ENCODE results near the gene GTF2F1. TPM values are rescaled to one million over a fixed set of nuclear protein-coding genes. Genes with fewer than 3 reads are reported as not detected.

Gene GTF2F1
- total RNA-seq, 1 experiment from 2014 or later, result 59.9 TPM

DNA sequence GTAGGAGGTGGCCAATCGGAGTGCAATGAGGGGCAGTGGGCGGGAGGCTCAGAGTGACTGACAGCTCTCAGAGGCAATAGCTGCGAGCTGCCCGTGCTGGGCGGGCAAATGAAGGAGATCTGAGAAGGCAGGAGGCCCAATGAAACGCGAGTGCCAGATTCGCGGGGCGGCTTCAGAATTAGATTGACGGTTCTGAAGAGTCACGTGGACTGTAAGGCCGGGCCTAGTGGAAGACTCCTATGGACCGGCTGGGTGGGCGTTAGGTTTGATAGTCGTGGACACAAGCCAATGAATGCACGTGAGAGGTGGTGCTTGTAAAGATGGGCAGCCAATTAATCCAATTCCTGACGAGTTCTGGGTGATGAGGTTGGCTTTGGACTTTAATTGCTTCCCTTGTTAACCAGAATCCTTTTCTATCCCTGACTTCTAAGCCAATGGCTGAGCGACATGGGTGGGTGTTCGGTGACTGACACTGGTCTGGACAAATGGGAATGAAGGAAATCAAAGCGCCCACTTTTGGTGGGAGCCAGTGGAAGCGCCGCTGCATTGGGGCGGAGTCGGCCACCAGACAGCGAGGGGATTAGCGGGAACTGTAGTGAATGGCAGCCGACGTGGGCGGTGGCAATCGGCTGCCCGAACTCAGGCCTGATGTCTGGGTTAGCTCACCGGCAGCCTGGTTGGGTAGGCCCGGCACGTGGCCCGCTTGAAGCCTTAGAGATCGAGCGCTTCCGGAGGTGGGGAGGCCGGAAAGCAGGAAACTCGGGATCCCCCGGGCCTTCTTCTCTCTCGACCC is 32.2 kb upstream of the GTF2F1 start:
- Histone ChIP-seq H3K36me3 (replicated peaks; ENCODE audit: control insufficient read depth, insufficient read depth, low read length) (peaks cover 19% of the 10 kb centered on the region), H3K4me3 (ENCODE audit: insufficient read depth, low read depth, low read length) (no peak overlapping the region; the same call in 1 of the 2 replicates), H3K27me3 (ENCODE audit: control insufficient read depth, insufficient read depth, low read length) (peaks cover 7% of the 10 kb centered on the region; the same call in 1 of the 2 replicates)
- peak; percentile 92 for DNase-seq

DNA sequence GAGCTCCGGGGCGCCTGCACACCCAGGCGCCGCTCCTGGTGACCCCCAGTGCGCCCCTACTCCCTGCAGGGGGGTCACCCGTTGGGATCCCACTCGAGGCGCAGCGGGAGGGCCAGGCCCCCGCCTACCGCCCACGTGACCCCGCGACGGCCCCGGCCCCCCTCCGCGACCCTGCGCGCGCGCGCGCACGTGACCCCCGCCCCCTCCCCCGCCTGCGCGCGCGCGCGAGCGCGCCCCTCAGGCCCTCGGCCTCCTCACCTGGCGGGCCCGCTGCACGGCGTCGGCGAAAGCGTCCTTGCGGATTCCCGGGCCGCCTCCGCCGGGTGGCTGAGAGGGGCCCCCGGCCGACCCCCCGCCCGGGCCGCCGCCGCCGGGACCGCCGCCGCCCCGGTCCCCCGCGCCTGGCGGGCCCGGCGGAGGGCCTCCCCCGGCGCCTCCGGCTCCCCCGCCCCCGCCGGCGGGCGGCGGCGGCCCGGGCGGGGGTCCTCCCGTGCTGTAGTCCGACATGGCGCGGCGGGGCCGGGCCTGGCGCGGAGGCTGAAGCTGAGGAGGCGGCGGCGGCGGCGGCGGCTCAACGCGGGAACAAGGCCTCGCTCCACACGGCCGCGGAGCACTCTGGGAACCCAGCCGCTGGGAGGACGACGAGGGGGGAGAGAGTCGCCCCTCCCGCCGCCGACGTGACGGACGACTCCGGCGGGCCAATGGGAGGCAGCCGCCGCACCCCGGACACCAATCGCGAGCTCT is 31.4 kb upstream of the GTF2F1 start, which contains the start of gene KHSRP:
KHSRP (minus strand) TSS at position 617 of the 744 bp plus-strand sequence; CDS start at position 507, 110 bp downstream.
- Histone ChIP-seq H3K27me3 (ENCODE audit: control insufficient read depth, insufficient read depth, low read length) (no peaks in the 10 kb centered on the region; the same call in 1 of the 2 replicates), H3K4me3 (ENCODE audit: insufficient read depth, low read depth, low read length) (peak within 1 kb of the TSS; percentile 92), H3K36me3 (replicated peaks; ENCODE audit: control insufficient read depth, insufficient read depth, low read length) (peaks cover 26% of the 10 kb centered on the region)
- DNase-seq, result peak; percentile 99

DNA sequence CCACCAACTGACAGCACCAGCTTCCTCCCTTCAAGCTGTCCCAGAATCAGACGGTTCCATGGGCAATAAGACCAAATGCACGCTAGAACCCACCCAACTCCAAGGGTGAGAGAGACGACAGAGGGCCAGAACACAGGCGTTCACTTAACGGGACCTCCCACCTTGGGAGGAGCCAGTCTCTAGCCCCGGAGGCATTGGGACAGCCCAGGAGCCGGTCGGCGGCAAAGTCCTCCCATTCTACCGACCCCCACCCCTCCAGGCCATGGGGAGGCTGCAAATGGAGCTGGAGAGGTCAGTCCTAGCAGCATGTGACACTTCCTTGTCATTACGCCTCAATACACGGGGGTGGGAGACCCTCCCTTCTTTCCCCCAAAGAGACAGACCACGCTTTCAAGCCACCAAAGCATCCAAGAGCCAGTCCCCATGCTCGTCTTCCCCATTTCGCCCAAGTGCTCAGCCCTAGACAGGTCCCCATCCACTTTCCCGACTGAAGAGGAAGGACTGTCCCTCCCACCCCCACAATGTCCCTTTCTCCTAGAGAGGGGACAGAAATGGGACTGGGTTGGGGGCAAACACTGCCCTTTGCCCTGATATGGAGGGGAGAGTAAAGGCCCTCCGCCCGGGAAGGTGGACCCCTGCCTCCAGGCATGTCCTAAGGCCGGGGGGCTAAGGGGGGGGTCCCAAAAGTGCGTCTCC is 30.7 kb upstream of the GTF2F1 start:
- Histone ChIP-seq H3K27me3 (ENCODE audit: control insufficient read depth, insufficient read depth, low read length) (no peaks in the 10 kb centered on the region), H3K4me3 (ENCODE audit: insufficient read depth, low read depth, low read length) (peak overlapping the region; percentile 92), H3K36me3 (replicated peaks; ENCODE audit: control insufficient read depth, insufficient read depth, low read length) (peaks cover 32% of the 10 kb centered on the region)
- DNase-seq, result peak; percentile 83

DNA sequence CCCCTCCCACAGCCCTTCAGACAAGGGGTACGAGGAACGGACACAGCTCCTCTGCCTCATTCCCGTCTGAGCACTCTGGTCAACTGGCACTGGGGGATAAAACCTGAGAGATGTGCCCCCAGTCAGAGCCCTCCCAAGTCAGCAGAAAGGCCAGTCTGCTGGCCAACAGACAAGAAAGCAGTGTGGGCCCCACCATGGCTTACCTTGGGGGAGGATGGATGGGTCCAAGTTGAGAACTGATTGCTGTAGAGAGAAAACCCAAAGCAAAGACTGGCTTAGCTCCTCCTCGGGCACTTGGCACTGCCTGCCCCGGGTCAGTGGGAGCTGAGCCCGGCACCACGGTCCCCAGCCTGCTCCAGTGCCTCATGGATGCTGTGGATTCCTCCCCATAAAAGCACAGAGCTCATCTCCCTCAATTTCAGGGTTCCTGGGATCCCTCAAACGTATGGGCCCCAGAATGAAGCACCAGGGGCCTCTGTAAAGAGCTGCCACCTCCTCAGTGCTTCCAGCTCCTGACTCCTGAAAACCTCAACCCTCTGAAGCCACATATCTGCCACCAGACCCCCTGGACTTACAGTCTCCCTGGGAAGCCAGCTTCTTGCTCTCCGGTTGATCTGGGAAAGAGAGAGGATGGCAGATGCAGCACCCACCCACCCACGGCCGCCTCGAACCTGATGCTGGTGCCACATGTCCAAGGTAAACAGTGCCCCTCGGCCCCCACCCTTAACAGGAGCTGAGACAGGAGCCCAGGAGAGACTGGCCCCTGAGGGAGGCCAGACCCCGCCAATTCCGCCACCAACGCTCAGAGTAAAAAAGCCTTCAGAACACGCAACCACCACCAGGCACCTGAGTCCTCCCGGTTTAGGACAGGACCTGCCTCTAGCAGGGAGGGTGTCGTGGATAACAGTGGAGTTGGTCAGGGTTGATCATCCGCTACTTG is 28.4 kb upstream of the GTF2F1 start:
- DNase-seq, result no peak
- no peaks in the 10 kb centered on the region for H3K27me3 ChIP-seq (ENCODE audit: control insufficient read depth, insufficient read depth, low read length)
- H3K4me3 ChIP-seq (ENCODE audit: insufficient read depth, low read depth, low read length), result no peak overlapping the region
- peaks cover 47% of the 10 kb centered on the region for H3K36me3 ChIP-seq (replicated peaks; ENCODE audit: control insufficient read depth, insufficient read depth, low read length)

DNA sequence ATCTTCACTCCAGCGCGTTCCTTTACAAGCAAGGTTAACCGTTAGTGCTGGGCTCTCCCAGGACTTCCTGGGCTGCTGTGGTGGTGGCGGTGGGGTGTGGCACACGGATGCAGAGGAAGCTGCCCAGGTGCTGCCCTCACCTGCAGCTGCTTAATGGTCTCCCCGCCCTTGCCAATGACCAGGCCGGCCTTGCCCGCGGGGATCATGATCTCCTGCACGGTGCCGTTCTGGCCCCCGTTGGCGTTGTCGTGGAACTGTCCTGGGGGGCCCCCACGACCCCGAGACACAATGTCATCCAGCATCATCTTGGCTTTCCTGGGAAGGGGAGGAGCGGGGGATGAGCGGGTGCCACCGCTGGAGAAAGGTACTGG is 25.6 kb upstream of the GTF2F1 start:
- peaks cover 56% of the 10 kb centered on the region for H3K36me3 ChIP-seq (replicated peaks; ENCODE audit: control insufficient read depth, insufficient read depth, low read length)

DNA sequence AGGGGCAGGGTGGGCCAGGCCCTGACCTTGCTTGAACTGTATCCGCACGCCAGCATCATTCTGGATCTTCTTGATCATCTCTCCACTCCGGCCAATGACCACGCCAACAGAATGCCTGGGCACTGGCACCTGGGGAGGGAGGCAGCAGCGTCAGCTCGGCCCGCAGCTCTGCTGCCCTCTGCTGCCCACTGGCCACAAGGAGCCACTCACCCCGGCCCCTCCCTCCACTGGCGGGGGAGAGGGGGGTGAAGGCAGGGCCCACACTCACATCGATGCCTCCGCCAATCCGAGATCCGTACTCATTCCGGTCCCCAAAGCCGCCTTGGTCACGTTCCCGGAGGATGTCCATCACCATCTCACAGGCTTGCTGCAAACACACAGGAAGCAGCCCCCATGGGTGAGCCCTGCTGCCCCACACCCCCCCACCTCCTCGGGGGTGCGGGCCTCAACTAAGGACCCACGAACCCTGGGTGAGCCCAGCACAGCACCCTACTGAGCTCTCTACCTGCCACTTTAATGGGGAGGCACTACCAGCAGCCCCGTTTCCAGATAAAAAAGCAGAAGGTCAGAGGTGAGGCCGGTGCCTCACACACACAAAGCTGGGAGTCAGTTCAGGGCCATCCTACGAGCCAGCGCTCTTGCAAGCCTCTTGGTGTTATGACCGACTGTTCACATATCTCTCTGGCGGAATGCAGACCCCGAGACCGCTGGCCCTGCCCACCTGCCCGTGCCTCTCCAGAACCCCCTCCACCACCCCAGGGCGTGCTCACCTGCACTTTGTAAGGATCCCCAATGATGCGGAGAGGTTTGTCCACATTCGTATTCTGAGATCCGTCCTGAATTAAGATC is 25.0 kb upstream of the GTF2F1 start:
- peak; percentile 90 for DNase-seq
- H3K36me3 ChIP-seq (replicated peaks; ENCODE audit: control insufficient read depth, insufficient read depth, low read length), result peaks cover 56% of the 10 kb centered on the region
- no peaks in the 10 kb centered on the region for H3K27me3 ChIP-seq (ENCODE audit: control insufficient read depth, insufficient read depth, low read length)
- H3K4me3 ChIP-seq (ENCODE audit: insufficient read depth, low read depth, low read length), result no peak overlapping the region

More for the DNA sequence above, 25.6 kb upstream of the GTF2F1 start:
- Histone ChIP-seq H3K27me3 (ENCODE audit: control insufficient read depth, insufficient read depth, low read length) (no peaks in the 10 kb centered on the region), H3K4me3 (ENCODE audit: insufficient read depth, low read depth, low read length) (no peak overlapping the region)
- no peak for DNase-seq

DNA sequence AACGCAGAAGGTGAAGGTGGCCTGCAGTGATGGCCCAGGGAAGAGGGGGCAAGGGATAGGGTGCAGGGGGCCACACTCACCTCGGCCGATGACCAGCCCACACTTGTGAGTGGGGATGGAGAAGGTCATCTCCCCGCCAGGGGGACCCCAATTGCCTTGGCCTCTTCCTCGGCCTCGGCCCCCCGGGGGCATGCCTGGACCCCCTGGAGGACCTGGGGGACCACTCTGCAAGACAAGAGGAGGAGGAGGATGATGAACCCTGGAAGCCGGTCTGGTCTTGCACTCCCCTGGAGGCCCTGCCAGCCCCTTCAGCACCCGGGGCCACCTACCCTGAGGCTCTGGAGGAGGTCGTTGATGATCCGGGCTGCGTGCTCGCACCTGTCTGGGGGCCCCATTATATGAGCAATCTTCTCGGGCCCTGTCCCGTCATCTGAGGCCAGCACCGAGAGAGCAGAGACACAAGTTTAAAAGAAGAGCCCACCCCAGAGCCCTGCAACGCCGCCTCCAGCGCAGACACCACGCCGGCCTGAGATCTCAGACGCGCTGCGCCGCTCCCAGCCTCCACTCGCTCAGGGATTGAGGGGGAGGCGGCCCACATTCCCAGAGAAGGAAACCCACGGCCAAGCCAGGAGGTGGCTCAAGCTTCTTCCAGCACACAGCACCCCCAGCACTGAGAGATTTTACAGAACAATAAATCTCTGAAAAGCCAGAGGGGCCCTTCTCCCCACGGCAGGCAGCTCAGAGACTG is 23.9 kb upstream of the GTF2F1 start:
- peaks cover 49% of the 10 kb centered on the region for H3K36me3 ChIP-seq (replicated peaks; ENCODE audit: control insufficient read depth, insufficient read depth, low read length)
- peak; percentile 51 for DNase-seq

DNA sequence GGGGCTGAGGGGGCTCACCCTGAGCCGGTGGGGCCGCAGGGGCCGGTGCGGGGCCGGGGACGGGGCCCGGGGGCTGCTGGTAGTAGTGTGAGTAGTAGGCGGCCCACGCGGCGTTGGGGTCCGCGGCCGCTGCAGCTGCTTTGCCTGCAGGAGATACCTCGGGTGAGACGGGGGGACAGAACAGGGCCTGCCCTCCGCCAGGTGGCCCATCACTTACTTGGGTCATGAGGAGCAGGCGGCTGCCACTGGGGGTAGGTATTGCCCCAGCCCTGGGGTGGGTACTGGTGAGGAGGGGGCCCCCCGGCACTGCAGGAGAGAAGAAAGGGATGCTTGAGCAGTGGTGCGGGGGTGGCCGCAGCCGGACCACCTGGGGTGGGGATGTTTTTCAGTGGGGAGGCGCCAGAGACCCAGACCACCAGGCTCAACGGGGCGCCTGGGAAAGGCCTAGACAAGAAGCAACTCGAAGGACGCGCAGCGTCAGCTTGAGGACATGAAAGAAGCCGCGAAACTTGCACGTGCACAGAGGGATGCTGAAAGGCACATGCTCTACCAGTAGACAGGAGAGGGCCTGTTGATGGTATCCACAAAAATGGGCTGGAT is 22.7 kb upstream of the GTF2F1 start:
- DNase-seq, result peak; percentile 65
- Histone ChIP-seq H3K4me3 (ENCODE audit: insufficient read depth, low read depth, low read length) (no peak overlapping the region), H3K36me3 (replicated peaks; ENCODE audit: control insufficient read depth, insufficient read depth, low read length) (peaks cover 41% of the 10 kb centered on the region), H3K27me3 (ENCODE audit: control insufficient read depth, insufficient read depth, low read length) (no peaks in the 10 kb centered on the region)

More for the DNA sequence above, 23.9 kb upstream of the GTF2F1 start:
- Histone ChIP-seq H3K27me3 (ENCODE audit: control insufficient read depth, insufficient read depth, low read length) (no peaks in the 10 kb centered on the region), H3K4me3 (ENCODE audit: insufficient read depth, low read depth, low read length) (no peak overlapping the region)

DNA sequence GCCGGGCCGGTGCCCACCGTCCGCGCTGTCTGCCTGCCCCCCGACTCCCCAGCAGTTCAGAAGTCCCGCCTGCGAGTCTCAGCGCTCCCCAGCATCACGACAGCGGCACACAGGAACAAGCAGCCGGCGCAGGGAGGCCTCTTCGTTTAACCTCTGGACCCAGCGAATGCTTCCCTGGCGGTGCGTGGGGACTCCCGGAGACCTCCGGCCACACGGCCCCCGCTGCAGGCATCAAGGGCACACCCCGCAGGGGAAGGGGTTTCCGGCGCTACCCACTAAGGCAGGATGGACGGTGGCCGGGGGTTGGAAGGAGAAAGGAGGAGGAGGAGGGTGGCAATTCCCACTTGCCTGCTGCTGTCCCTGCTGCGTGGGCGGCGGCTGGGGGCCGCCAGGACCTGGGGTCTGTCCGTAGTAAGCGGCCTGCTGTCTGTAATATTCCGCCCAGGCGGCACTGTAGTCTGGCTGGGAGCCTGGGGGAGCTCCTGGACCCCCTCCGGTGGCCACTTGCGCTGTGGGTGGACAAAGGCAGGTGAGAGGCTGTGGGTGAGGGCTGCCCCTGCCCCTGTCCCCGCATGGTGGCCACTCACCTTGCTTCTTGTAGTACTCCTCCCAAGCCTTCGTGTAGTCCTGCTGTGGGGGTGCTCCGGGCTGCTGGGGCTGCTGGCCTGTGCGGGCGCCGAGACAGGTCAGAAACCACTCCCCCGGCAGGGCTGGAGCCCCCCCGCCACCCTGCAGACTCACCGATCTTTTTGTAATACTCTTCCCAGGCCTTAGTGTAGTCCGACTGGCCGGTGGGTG is 22.0 kb upstream of the GTF2F1 start:
- peak; percentile 66 for DNase-seq
- no peak overlapping the region for H3K4me3 ChIP-seq (ENCODE audit: insufficient read depth, low read depth, low read length)
- no peaks in the 10 kb centered on the region for H3K27me3 ChIP-seq (ENCODE audit: control insufficient read depth, insufficient read depth, low read length)
- peaks cover 35% of the 10 kb centered on the region for H3K36me3 ChIP-seq (replicated peaks; ENCODE audit: control insufficient read depth, insufficient read depth, low read length)

DNA sequence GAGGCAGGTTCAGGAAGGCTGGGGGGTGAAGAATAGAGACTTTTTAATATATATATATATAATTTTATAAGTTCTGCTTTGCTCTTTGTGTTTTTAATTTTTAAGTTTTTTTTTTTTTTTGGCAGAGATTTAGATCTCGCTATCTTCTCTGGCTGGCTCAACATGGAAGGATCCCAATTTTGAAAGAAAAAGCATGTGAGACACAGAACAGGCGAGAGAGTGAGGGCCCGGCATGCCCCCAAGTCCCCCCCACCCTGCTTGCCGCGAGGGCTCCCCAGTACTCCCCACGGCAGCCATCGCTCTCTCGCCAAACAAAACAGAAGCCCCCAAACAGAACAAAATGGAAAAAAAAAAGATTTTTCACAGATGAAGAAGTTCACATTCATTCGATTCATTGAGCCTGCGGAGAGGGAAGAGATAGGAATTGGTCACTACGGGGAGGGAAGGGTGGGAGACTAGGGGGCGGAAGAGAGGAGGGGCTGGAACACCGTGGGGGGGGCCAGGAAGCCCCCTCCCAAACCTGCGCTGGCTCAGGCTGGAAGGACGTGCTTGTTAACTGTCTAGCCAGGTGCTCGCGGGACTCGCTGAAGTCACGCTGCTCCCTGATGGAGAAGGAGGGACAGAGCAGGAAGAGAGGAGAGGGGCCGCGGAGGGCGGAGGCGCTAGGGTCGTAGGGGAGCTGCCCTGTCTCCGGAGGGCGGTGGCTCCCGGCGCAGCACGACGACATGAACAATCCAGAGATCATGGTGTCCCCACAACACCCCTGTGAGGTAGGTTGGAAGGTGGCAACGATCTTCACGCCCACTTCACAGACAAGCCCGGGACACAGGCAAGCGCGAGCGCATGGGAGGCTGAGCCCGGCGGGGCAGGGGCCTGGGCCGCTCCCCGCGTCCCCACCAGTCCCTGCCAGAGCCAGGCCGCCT is 21.0 kb upstream of the GTF2F1 start:
- H3K36me3 ChIP-seq (replicated peaks; ENCODE audit: control insufficient read depth, insufficient read depth, low read length), result peaks cover 25% of the 10 kb centered on the region
- peak; percentile 82 for DNase-seq
- H3K4me3 ChIP-seq (ENCODE audit: insufficient read depth, low read depth, low read length), result no peak overlapping the region
- no peaks in the 10 kb centered on the region for H3K27me3 ChIP-seq (ENCODE audit: control insufficient read depth, insufficient read depth, low read length)

DNA sequence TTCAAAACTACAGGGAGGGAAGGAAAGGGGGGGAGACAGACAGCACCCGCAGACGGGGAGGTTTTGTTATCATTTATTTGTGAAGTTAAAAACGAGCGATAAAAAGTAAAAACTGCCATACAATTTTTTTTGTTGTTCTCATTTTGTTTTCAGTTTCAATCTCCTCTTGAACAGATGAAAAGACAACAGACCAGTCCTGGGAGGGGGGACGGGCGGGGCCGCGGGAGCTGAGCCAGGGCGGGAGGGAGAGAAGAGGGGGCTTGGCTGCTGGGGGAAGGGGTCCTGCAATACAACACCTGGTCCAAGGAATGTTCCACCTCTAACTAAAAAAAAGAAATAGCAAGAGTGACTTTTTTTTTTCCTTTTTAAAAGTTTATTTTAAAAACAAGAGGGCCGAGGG is 20.3 kb upstream of the GTF2F1 start:
- H3K4me3 ChIP-seq (ENCODE audit: insufficient read depth, low read depth, low read length), result no peak overlapping the region
- no peaks in the 10 kb centered on the region for H3K27me3 ChIP-seq (ENCODE audit: control insufficient read depth, insufficient read depth, low read length)
- peaks cover 21% of the 10 kb centered on the region for H3K36me3 ChIP-seq (replicated peaks; ENCODE audit: control insufficient read depth, insufficient read depth, low read length)
- peak; percentile 64 for DNase-seq

All from H7 (cell line).